HepG2 (cell line): Measurements from ENCODE around the gene LSM5.

Experiments used
- ADNP ChIP-seq: sonication (generic); formaldehyde crosslinking; IDR thresholded peaks from 2 replicates; pipeline ENCODE4 v1.4.0; 2020; ENCODE audit warnings: missing genetic modification reagents
- ATF2 ChIP-seq: sonication (generic); formaldehyde crosslinking; IDR thresholded peaks from 2 replicates; pipeline ENCODE4 v1.4.0; 2020; ENCODE audit warnings: missing genetic modification reagents
- GMEB2 ChIP-seq: IDR thresholded peaks from 2 replicates; pipeline ENCODE4 v1.6.1; 2016; ENCODE audit warnings: missing biosample characterization, missing genetic modification reagents, low read depth
- MYC ChIP-seq: sonication (generic); formaldehyde crosslinking; IDR thresholded peaks from 2 replicates; pipeline ENCODE4 v1.9.0; 2021; ENCODE audit warnings: missing genetic modification reagents, borderline replicate concordance
- PCBP2 ChIP-seq: fragments of 200-400 bp; formaldehyde crosslinking; optimal IDR thresholded peaks from 2 replicates; pipeline ENCODE3; 2018; ENCODE audit warnings: low read length, low read depth; ENCODE audit not compliant: poor library complexity, severe bottlenecking
- TCF12 ChIP-seq, 2 experiments: fragments of 450-650 bp in 1 of 2; sonication (generic) in 1 of 2; formaldehyde crosslinking in 1 of 2; IDR thresholded peaks; 2 replicates each; pipeline versions ENCODE4 v1.6.1 to v1.8.0; 2017 to 2022; ENCODE audit warnings: antibody characterized with exemption in 1 of 2, mild to moderate bottlenecking in 1 of 2, missing genetic modification reagents in 1 of 2, moderate library complexity in 1 of 2
- ZBTB7A ChIP-seq: sonication (generic); formaldehyde crosslinking; IDR thresholded peaks from 2 replicates; pipeline ENCODE4 v1.8.0; 2022; ENCODE audit warnings: mild to moderate bottlenecking, missing genetic modification reagents
- ZNF644 ChIP-seq: IDR thresholded peaks from 2 replicates; pipeline ENCODE4 v1.6.1; 2016; ENCODE audit warnings: low read depth
- TF ChIP-seq, protein P1 (sequence below): IDR thresholded peaks from 2 replicates; pipeline ENCODE4 v1.6.1; 2016; ENCODE audit warnings: low read depth, borderline replicate concordance

GRCh38 chr7:32532086-32532485 lies 41.9 kb upstream of the LSM5 start:
- TF ChIP-seq ATF2 (CRISPR knock-in tag) = no peak
- TF ChIP-seq ZNF644 (CRISPR knock-in tag) = no peak
- TF ChIP-seq TCF12 (IDR thresholded peaks at IDR 0.05) = no peak
- TF ChIP-seq TCF12 (CRISPR knock-in tag; IDR thresholded peaks at IDR 0.05) = no peak
- TF ChIP-seq GMEB2 (CRISPR knock-in tag) = no peak
- TF ChIP-seq ADNP (CRISPR knock-in tag) = no peak
- TF ChIP-seq MYC (CRISPR knock-in tag) = no peak
- no peak for TF ChIP-seq PCBP2
- TF ChIP-seq, protein P1, sequence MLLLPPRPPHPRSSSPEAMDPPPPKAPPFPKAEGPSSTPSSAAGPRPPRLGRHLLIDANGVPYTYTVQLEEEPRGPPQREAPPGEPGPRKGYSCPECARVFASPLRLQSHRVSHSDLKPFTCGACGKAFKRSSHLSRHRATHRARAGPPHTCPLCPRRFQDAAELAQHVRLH (CRISPR knock-in tag) = no peak
- no peak for TF ChIP-seq ZBTB7A
